NCI-H146 treated with DMSO at 0.1 percent for 48 hours (cell line): Measurements from ENCODE around the gene DOHH.

Experiments
- DNase-seq: peaks from one replicate; lab custom pipeline; 2025; ENCODE audit not compliant: unreplicated experiment; lab: John Stamatoyannopoulos, UW

Gene DOHH

GRCh38 chr19:3479834-3480215 lies 20.6 kb downstream of the DOHH start:
- DNase-seq: peak; percentile 32

GRCh38 chr19:3479177-3479833 lies 21.2 kb downstream of the DOHH start:
- peak; percentile 32 for DNase-seq

GRCh38 chr19:3478409-3479176 lies 21.9 kb downstream of the DOHH start:
- DNase-seq: no peak

- no peak for DNase-seq
Measured at GRCh38 chr19:3477951-3478350, 22.5 kb downstream of the DOHH start.

- no peak for DNase-seq
Measured at GRCh38 chr19:3477506-3477905, 23.0 kb downstream of the DOHH start.

- DNase-seq: no peak
Measured at GRCh38 chr19:3476830-3477229, 23.6 kb downstream of the DOHH start.

- DNase-seq: no peak
Measured at GRCh38 chr19:3475449-3475848, 25.0 kb downstream of the DOHH start.

GRCh38 chr19:3474614-3475013 lies 25.9 kb downstream of the DOHH start:
- DNase-seq: no peak

- no peak for DNase-seq
Measured at GRCh38 chr19:3474010-3474409, 26.5 kb downstream of the DOHH start.

GRCh38 chr19:3471954-3472655 lies 28.4 kb downstream of the DOHH start:
- DNase-seq: no peak

- no peak for DNase-seq
Measured at GRCh38 chr19:3470500-3471128, 29.9 kb downstream of the DOHH start.

GRCh38 chr19:3469638-3470499 lies 30.6 kb downstream of the DOHH start:
- no peak for DNase-seq

GRCh38 chr19:3468211-3468610 lies 32.3 kb downstream of the DOHH start:
- DNase-seq: no peak

GRCh38 chr19:3467437-3468198 lies 32.9 kb downstream of the DOHH start:
- DNase-seq: no peak

- DNase-seq: no peak
Measured at GRCh38 chr19:3466635-3467034, 33.8 kb downstream of the DOHH start.

GRCh38 chr19:3465552-3465951 lies 34.9 kb downstream of the DOHH start:
- no peak for DNase-seq

- no peak for DNase-seq
Measured at GRCh38 chr19:3464587-3465235, 35.8 kb downstream of the DOHH start.

- no peak for DNase-seq
Measured at GRCh38 chr19:3463714-3464586, 36.5 kb downstream of the DOHH start.
